ENCODE measurements around the gene CCDC194.

Gene CCDC194, protein sequence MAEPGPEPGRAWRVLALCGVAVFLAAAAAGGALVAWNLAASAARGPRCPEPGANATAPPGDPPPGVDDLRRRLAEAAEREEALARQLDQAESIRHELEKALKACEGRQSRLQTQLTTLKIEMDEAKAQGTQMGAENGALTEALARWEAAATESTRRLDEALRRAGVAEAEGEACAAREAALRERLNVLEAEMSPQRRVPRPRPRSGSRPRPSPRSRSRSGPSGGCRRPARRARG

DNA sequence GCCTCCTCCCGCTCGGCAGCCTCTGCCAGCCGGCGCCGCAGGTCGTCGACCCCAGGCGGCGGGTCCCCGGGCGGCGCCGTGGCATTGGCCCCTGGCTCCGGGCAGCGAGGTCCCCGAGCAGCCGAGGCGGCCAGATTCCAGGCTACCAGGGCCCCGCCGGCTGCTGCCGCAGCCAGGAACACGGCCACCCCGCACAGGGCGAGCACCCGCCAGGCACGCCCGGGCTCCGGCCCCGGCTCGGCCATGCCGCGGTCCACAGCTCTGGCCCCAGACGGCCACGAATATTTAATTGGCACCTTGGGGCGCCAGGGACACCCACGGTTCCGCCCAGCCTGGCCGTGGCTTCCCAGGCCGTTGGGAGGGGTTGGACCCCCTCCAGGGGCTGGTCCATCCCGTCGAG lies at the start of gene CCDC194:
TSS of gene CCDC194 (minus strand) at position 283 of the 400 bp plus-strand sequence. CDS start at position 245, 38 bp downstream.
- no peak within 1 kb of the TSS for H3K4me3 ChIP-seq (ENCODE audit: low read depth, low read length)
- TF ChIP-seq, protein P1, sequence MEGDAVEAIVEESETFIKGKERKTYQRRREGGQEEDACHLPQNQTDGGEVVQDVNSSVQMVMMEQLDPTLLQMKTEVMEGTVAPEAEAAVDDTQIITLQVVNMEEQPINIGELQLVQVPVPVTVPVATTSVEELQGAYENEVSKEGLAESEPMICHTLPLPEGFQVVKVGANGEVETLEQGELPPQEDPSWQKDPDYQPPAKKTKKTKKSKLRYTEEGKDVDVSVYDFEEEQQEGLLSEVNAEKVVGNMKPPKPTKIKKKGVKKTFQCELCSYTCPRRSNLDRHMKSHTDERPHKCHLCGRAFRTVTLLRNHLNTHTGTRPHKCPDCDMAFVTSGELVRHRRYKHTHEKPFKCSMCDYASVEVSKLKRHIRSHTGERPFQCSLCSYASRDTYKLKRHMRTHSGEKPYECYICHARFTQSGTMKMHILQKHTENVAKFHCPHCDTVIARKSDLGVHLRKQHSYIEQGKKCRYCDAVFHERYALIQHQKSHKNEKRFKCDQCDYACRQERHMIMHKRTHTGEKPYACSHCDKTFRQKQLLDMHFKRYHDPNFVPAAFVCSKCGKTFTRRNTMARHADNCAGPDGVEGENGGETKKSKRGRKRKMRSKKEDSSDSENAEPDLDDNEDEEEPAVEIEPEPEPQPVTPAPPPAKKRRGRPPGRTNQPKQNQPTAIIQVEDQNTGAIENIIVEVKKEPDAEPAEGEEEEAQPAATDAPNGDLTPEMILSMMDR (IDR thresholded peaks at IDR 0.05; ENCODE audit: low read depth, low read length), result no peak

DNA sequence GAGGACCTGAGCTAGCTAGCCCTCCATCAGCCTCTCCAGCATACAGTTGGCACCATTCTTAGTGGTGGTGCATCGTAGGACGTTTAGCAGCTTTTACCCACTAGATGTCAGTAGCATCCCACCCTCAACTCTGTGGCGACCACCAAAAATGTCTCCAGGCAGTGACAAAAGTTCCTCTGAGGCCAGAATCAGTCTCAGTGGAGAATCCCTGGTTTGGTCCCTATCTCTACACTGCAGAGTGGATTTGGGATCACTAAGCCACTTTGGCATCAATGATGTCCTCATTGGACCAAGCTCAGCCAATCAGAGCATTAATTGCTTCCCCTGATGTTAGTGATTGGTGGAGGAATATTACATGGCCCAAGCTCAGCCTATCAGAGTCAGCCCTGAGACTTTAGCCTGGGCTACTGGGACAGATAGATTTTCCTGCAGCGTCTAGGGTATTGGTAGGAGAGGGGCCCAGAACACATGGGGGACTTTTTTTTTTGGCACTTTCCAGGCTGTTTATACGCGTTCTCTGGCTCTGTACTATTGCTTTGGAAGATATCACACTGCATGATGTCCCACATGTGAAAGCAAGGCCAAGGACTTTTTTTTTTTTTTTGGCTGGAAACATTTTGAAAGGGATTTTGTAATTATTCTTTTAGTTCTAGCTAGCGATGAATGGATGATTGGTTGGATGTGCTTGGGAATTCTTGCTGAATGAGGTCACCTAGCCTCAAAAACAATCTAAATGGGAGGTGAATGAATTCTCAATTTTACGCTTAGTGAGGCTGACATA lies 47.4 kb upstream of the CCDC194 start:
- H3K4me3 ChIP-seq (ENCODE audit: low read depth, low read length), result no peak overlapping the region
- TF ChIP-seq, protein P1 (IDR thresholded peaks at IDR 0.05; ENCODE audit: low read depth, low read length), result peak; percentile 19; the same call in 1 of the 2 replicates

DNA sequence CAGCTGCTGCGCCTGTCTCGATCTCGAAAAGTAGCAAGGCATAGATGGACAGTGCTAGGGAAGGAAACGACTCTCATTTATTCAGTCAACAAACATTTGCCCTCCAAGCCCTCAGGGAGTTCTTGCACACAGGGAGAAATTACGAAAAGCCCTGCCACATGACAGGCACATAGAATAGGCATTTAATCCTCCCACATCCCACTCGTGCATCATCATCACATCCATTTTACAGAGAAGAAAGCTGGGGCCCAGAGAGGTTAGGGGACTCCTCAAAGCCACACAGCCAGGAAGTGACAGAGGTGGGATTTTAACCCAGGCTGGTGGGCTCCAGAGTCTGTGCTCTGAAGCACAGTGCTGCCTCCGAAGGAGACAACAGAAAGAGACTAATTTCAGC lies 42.9 kb upstream of the CCDC194 start:
- no peak overlapping the region for H3K4me3 ChIP-seq (ENCODE audit: low read depth, low read length)
- TF ChIP-seq, protein P1 (IDR thresholded peaks at IDR 0.05; ENCODE audit: low read depth, low read length), result no peak

DNA sequence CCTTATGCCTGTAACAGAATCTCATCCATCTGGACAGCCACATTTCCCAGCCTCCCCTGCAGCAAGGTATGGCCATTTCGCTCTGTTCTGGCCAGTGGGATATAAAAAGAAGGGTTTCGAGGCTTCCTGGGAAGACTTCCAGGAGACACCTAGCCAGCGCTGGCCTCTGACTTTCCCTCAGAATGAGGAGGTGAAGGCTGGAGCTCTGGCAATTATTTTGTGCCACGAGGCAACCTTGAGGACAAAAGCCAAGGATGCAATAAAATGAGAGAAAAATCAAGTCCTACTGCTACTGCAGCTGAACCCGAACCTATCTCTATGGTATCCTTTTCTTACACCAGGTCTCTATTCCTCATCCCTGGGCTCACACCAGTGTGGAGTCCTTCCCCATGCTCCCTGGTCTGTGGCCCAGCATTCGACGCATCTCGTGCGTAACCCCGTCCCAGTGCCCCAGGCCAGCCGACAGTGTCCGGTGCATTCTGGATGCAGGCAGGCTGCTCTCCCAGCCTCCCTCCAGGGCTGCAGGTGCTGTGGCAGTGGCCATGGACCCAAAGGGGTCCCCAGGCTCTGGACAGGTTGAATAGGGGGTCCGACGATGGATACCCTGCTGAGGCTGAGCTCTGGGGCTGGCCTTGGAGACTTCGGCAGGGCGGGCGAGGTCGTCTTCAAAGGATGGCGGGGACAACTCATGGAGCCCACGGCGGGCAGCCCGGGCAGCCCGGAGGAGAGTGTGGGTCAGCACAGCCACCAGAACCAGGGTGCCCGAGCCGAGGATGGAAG lies 42.3 kb upstream of the CCDC194 start:
- TF ChIP-seq, protein P1 (IDR thresholded peaks at IDR 0.05; ENCODE audit: low read depth, low read length), result no peak
- no peak overlapping the region for H3K4me3 ChIP-seq (ENCODE audit: low read depth, low read length)

DNA sequence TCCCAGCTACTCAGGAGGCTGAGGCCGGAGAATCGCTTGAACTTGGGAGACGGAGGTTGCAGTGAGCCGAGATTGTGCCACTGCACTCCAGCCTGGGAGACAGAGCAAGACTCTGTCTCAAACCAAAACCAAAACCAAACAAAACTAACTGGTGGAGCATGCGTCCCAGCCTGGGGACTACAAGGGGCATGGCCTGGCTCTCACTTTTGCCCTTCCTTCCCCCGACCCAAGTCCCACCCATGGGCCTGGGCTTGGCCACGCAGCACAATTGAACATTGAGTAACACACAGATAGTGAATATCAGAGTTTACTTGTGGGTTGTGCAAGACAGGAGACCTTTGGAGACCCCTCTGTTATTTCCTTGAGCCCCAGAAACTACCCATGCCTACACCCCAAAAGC lies 41.2 kb upstream of the CCDC194 start:
- TF ChIP-seq, protein P1 (IDR thresholded peaks at IDR 0.05; ENCODE audit: low read depth, low read length), result no peak
- no peak overlapping the region for H3K4me3 ChIP-seq (ENCODE audit: low read depth, low read length)

- H3K4me3 ChIP-seq (ENCODE audit: low read depth, low read length), result no peak overlapping the region
- TF ChIP-seq, protein P1 (IDR thresholded peaks at IDR 0.05; ENCODE audit: low read depth, low read length), result no peak
These were observed 37.4 kb upstream of the CCDC194 start for GRCh38 chr19:17431417-17431816.

Data from WI38 (cell line).